Brain pericyte (primary cell): ENCODE data around the gene ZFC3H1.
"Not testable (repeated sequence)": the region's sequence is repeated elsewhere in the genome, so short reads cannot be mapped to it uniquely, and the experiment has no call there.

Source experiments
- DNase-seq: peaks from one replicate; pipeline ENCODE4 v3.0.0-alpha.2; 2012; ENCODE audit warnings: low read depth, low spot score

The ZFC3H1 gene

GRCh38 chr12:71576496-71576895, 87.2 kb downstream of the ZFC3H1 start:
- DNase-seq: no peak

GRCh38 chr12:71569885-71570284, 93.8 kb downstream of the ZFC3H1 start:
- not testable (repeated sequence) for DNase-seq

- DNase-seq: no peak
Measured at GRCh38 chr12:71567537-71567936, 96.1 kb downstream of the ZFC3H1 start.

- no peak for DNase-seq
Measured at GRCh38 chr12:71566655-71567054, 97.0 kb downstream of the ZFC3H1 start.

GRCh38 chr12:71565535-71565934, 98.1 kb downstream of the ZFC3H1 start:
- no peak for DNase-seq

GRCh38 chr12:71562676-71563595, 100.7 kb downstream of the ZFC3H1 start:
- DNase-seq: no peak
